ENCODE data around the gene ARHGAP28. TPM values are rescaled to one million over a fixed set of nuclear protein-coding genes. Genes with fewer than 3 reads are reported as not detected.

Gene ARHGAP28
- total RNA-seq, 2 experiments from 2014 or later = not detected

GRCh38 chr18:6851480-6851879 lies 122.0 kb downstream of the ARHGAP28 start:
- Mint-ChIP-seq H3K4me1 (ENCODE audit: low read depth) (no peaks in the 10 kb centered on the region), H3K27me3 (no peaks in the 10 kb centered on the region), H3K9me3 (peaks cover 2% of the 10 kb centered on the region), H3K27ac (no peak overlapping the region), H3K4me3 (no peak overlapping the region), H3K36me3 (ENCODE audit: low read depth) (no peaks in the 10 kb centered on the region)
- Histone ChIP-seq H3K27me3 (ENCODE audit: control insufficient read depth in 1 of 2, insufficient read depth in 2 of 2, low read length in 2 of 2) (no peaks in the 10 kb centered on the region), H3K36me3 (ENCODE audit: insufficient read depth, low read length) (no peaks in the 10 kb centered on the region), H3K27ac (ENCODE audit: low read depth in 1 of 2, low read length in 2 of 2) (no peak overlapping the region), H3K4me1 (ENCODE audit: insufficient read depth, low read length) (no peaks in the 10 kb centered on the region), H3K4me3 (ENCODE audit: low read length) (no peak overlapping the region), H3K9me3 (ENCODE audit: control insufficient read depth in 1 of 2, insufficient read depth in 1 of 2, low read length in 2 of 2) (peaks cover 0 to 17% of the 10 kb centered on the region in 2 experiments)
- intact Hi-C loops (cut with DNase I, micrococcal nuclease) = no loop called here
- DNase-seq = no peak
- ChIA-PET POLR2A (no interaction called here), CTCF (no interaction called here)
- no peak for ATAC-seq (ENCODE audit: poor library complexity)
- TF ChIP-seq CTCF (IDR thresholded peaks at IDR 0.05) = no peak

GRCh38 chr18:6854811-6855210 lies 125.3 kb downstream of the ARHGAP28 start:
- ChIA-PET CTCF (no interaction called here), POLR2A (no interaction called here)
- Mint-ChIP-seq H3K27me3 (no peaks in the 10 kb centered on the region), H3K4me3 (no peak overlapping the region), H3K4me1 (ENCODE audit: low read depth) (no peaks in the 10 kb centered on the region), H3K36me3 (ENCODE audit: low read depth) (no peaks in the 10 kb centered on the region), H3K9me3 (peaks cover 2% of the 10 kb centered on the region), H3K27ac (no peak overlapping the region)
- Histone ChIP-seq H3K27ac (ENCODE audit: low read depth in 1 of 2, low read length in 2 of 2) (no peak overlapping the region), H3K4me1 (ENCODE audit: insufficient read depth, low read length) (no peaks in the 10 kb centered on the region), H3K27me3 (ENCODE audit: control insufficient read depth in 1 of 2, insufficient read depth in 2 of 2, low read length in 2 of 2) (no peaks in the 10 kb centered on the region), H3K4me3 (ENCODE audit: low read length) (no peak overlapping the region), H3K9me3 (ENCODE audit: control insufficient read depth in 1 of 2, insufficient read depth in 1 of 2, low read length in 2 of 2) (peaks cover 0 to 17% of the 10 kb centered on the region in 2 experiments), H3K36me3 (ENCODE audit: insufficient read depth, low read length) (no peaks in the 10 kb centered on the region)
- ATAC-seq (ENCODE audit: poor library complexity) (no peak), DNase-seq (no peak)
- TF ChIP-seq CTCF (IDR thresholded peaks at IDR 0.05) = no peak
- intact Hi-C loops (cut with DNase I, micrococcal nuclease) = no loop called here

GRCh38 chr18:6855767-6856166 lies 126.3 kb downstream of the ARHGAP28 start:
- H3K27ac ChIP-seq (ENCODE audit: low read depth in 1 of 2, low read length in 2 of 2) = no peak overlapping the region
- ATAC-seq (ENCODE audit: poor library complexity) = no peak
- Mint-ChIP-seq H3K27ac (no peak overlapping the region), H3K4me1 (ENCODE audit: low read depth) (no peaks in the 10 kb centered on the region), H3K4me3 (no peak overlapping the region), H3K27me3 (no peaks in the 10 kb centered on the region), H3K36me3 (ENCODE audit: low read depth) (no peaks in the 10 kb centered on the region), H3K9me3 (no peaks in the 10 kb centered on the region)
- no peak overlapping the region for H3K4me3 ChIP-seq (ENCODE audit: low read length)
- peaks cover 0 to 17% of the 10 kb centered on the region in 2 experiments for H3K9me3 ChIP-seq (ENCODE audit: control insufficient read depth in 1 of 2, insufficient read depth in 1 of 2, low read length in 2 of 2)
- ChIA-PET CTCF (no interaction called here), POLR2A (no interaction called here)
- no peaks in the 10 kb centered on the region for H3K4me1 ChIP-seq (ENCODE audit: insufficient read depth, low read length)
- intact Hi-C loops (cut with DNase I, micrococcal nuclease) = no loop called here
- no peak for TF ChIP-seq CTCF (IDR thresholded peaks at IDR 0.05)
- no peaks in the 10 kb centered on the region for H3K36me3 ChIP-seq (ENCODE audit: insufficient read depth, low read length)
- H3K27me3 ChIP-seq (ENCODE audit: control insufficient read depth in 1 of 2, insufficient read depth in 2 of 2, low read length in 2 of 2) = no peaks in the 10 kb centered on the region
- DNase-seq = no peak
